ENCODE results near the gene CLEC1B. TPM values are rescaled to one million over a fixed set of nuclear protein-coding genes. Genes with fewer than 3 reads are reported as not detected.
A peak's percentile ranks its signal among the peaks of the same experiment; 100 is the strongest.

Gene CLEC1B
- total RNA-seq: under 0.01 TPM in 1 of 2 replicates, not detected in the other

DNA sequence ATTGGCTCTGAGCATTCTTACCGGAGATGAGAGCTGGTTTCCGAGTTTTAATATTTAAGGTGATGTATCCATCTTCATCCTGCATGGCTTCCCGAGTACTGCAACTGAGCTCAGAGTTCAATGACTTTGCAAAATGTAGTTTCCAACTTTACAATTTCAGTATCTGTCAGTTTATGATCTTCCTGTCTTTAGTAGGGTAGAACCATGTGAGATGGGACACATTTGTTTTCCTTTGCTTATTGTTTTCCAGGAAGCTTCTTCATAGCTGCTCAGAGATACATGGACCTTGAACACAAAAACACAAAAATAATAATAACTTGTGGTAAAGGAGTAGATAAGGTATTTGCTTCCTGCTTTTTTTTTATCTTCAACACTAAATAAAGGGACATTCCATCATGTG, at the start of gene CLEC1B:
TSS of gene CLEC1B (minus strand) at position 106 of the 400 bp plus-strand sequence. CDS start at position 85, 21 bp downstream.
- no peak for TF ChIP-seq CTCF (IDR thresholded peaks at IDR 0.05; ENCODE audit: insufficient read depth, low read depth, low read length)
- DNase-seq (ENCODE audit: low read depth): no peak
- no peak within 1 kb of the TSS for H3K4me3 ChIP-seq (ENCODE audit: low read depth, low read length)

GRCh38 chr12:10048526-10048925, 49.6 kb upstream of the CLEC1B start:
- H3K4me3 ChIP-seq (ENCODE audit: low read depth, low read length): no peak overlapping the region
- no peak for TF ChIP-seq CTCF (IDR thresholded peaks at IDR 0.05; ENCODE audit: insufficient read depth, low read depth, low read length)
- no peak for DNase-seq (ENCODE audit: low read depth)

- H3K4me3 ChIP-seq (ENCODE audit: low read depth, low read length): no peak overlapping the region
- no peak for DNase-seq (ENCODE audit: low read depth)
- no peak for TF ChIP-seq CTCF (IDR thresholded peaks at IDR 0.05; ENCODE audit: insufficient read depth, low read depth, low read length)
Observed at GRCh38 chr12:10042167-10042566, 43.2 kb upstream of the CLEC1B start.

DNA sequence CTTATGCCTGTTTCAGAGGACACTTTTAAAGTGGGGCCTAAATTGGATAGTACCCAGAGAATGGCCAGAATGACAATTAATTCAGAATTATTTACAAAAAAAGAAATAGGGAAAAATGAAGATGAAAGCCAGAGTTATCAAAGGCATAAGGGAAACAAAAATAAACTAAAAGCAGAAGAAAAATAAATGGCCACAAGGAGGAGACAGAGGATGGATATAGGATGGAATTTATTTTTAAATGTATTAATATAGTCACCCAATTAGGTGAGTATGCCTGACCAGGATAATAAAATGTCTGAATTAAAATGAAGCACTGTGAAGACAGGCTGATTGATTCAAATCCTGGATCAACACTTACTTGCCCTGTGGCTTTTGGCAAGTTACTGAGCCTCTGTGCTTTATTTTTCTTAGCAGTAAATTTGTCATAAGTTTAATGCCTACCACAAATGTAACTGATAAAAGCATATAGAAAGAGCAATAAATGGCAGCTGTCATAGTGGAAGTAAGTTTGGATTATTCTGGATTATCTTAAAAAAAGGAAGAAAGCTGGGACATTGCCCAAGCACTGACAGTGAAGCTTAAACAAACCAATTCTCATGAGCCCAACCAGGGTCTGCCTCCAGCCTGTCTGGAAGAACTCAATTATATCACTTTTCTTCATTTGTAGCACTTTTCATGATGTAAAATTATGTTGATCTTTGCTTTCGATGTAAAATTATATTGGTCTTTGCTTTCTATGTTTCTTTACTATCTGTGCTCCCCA, 35.0 kb upstream of the CLEC1B start:
- peak; percentile 56 for TF ChIP-seq CTCF (IDR thresholded peaks at IDR 0.05; ENCODE audit: insufficient read depth, low read depth, low read length)
- DNase-seq (ENCODE audit: low read depth): peak; percentile 34
- no peak overlapping the region for H3K4me3 ChIP-seq (ENCODE audit: low read depth, low read length)

- no peak for TF ChIP-seq CTCF (IDR thresholded peaks at IDR 0.05; ENCODE audit: insufficient read depth, low read depth, low read length)
- no peak overlapping the region for H3K4me3 ChIP-seq (ENCODE audit: low read depth, low read length)
- DNase-seq (ENCODE audit: low read depth): peak; percentile 56
Observed at GRCh38 chr12:10031771-10032175, 32.9 kb upstream of the CLEC1B start.

DNA sequence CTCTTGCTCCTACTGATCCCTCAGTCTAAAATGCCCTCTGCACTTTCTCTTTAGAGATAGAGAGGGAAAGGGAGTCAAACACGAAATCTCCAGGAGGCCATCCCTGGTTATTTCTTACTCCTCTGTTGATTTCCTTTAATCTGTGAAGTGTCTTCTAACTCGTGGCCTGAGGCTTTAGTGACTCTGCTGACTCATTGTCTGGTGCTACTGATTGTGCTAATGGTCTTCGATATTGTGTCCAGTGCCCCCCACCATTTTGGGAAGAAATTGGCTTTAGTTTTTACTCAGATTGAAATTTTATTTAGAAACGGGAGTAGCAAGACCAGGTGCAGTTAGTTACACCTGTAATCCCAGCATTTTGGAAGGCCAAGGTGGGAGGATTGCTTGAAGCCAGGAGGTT, 32.4 kb upstream of the CLEC1B start:
- no peak overlapping the region for H3K4me3 ChIP-seq (ENCODE audit: low read depth, low read length)
- DNase-seq (ENCODE audit: low read depth): peak; percentile 46
- no peak for TF ChIP-seq CTCF (IDR thresholded peaks at IDR 0.05; ENCODE audit: insufficient read depth, low read depth, low read length)

DNA sequence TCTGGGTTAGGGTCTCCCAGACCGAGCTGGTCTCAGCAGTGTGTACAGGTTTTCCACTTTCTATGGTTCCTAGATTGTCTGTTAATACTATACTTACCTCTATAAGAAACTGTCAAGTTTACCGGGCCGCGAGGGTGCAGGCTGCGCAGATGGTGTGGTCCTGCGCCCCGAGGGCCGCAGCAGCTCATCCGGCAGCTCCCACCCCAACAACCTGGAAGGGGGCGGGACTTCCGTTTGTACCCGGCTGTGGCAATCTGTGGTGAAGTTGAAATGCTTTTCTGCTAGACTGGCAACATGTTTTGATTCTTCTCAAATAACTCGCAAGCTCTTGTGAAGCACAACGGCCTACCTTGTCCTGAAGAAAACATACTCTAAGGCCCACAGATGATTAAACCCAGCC, 31.5 kb upstream of the CLEC1B start, which contains the start of gene CLEC9A:
TSS of gene CLEC9A (plus strand) at position 237 of the 400 bp plus-strand sequence. CDS start 22,006 bp downstream, outside the sequence.
- H3K4me3 ChIP-seq (ENCODE audit: low read depth, low read length): no peak within 1 kb of the TSS
- no peak for TF ChIP-seq CTCF (IDR thresholded peaks at IDR 0.05; ENCODE audit: insufficient read depth, low read depth, low read length)
- no peak for DNase-seq (ENCODE audit: low read depth)
